Kidney epithelial cell (primary cell): ENCODE results near the gene ETS1. TPM values are rescaled to one million over a fixed set of nuclear protein-coding genes. Genes with fewer than 3 reads are reported as not detected.

Source experiments
- DNase-seq: peaks from one replicate; pipeline ENCODE4 v3.0.0-alpha.2; 2010; ENCODE audit warnings: low read depth
- H3K27me3 ChIP-seq: 2 replicates; pipeline ENCODE4 v1.6.0; 2011; ENCODE audit warnings: low read length; ENCODE audit not compliant: control insufficient read depth, insufficient read depth
- H3K36me3 ChIP-seq: 2 replicates; pipeline ENCODE4 v1.5.1; 2011; ENCODE audit warnings: low read length; ENCODE audit not compliant: control insufficient read depth, insufficient read depth
- H3K4me3 ChIP-seq: 2 replicates; pipeline ENCODE4 v1.5.1; 2011; ENCODE audit warnings: low read depth, mild to moderate bottlenecking, control low read depth, low read length
- total RNA-seq: library from RNA; depleted of rRNA; stranded (reverse); fragments of >200 nt; gene quantifications from 2 replicates; pipeline ENCODE4 v1.2.3, GENCODE V29; 2015
- TF ChIP-seq, protein P1 (sequence below): IDR thresholded peaks from 2 replicates; pipeline ENCODE4 v1.5.1; 2011; ENCODE audit warnings: mild to moderate bottlenecking, moderate library complexity, low read length, control low read depth, inconsistent platforms; ENCODE audit not compliant: insufficient read depth, poor library complexity, severe bottlenecking

The ETS1 gene
- total RNA-seq, 1 donor from 2014 or later = 224 TPM

DNA sequence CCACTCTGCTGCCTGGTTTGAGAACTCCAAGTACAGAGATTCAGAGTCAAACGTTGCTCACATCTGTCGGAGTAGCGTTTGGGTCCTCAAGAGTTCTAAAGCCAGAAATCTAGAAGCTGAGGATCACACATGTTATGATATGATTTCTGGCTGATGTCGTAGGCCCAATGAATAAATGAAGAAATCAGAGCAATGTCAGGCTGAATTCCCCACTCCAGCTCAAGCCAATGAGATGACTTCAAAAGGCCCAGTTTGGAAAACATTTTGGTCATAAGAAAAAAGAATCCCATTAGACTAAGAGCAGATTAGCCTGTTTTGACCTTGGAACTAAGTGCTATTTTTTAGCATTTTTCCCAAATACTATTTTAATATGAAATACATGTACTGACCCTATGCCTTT lies 106.7 kb downstream of the ETS1 start:
- Histone ChIP-seq H3K27me3 (no peaks in the 10 kb centered on the region), H3K36me3 (peaks cover 1% of the 10 kb centered on the region), H3K4me3 (no peak overlapping the region)
- TF ChIP-seq, protein P1, sequence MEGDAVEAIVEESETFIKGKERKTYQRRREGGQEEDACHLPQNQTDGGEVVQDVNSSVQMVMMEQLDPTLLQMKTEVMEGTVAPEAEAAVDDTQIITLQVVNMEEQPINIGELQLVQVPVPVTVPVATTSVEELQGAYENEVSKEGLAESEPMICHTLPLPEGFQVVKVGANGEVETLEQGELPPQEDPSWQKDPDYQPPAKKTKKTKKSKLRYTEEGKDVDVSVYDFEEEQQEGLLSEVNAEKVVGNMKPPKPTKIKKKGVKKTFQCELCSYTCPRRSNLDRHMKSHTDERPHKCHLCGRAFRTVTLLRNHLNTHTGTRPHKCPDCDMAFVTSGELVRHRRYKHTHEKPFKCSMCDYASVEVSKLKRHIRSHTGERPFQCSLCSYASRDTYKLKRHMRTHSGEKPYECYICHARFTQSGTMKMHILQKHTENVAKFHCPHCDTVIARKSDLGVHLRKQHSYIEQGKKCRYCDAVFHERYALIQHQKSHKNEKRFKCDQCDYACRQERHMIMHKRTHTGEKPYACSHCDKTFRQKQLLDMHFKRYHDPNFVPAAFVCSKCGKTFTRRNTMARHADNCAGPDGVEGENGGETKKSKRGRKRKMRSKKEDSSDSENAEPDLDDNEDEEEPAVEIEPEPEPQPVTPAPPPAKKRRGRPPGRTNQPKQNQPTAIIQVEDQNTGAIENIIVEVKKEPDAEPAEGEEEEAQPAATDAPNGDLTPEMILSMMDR = no peak
- DNase-seq = no peak

DNA sequence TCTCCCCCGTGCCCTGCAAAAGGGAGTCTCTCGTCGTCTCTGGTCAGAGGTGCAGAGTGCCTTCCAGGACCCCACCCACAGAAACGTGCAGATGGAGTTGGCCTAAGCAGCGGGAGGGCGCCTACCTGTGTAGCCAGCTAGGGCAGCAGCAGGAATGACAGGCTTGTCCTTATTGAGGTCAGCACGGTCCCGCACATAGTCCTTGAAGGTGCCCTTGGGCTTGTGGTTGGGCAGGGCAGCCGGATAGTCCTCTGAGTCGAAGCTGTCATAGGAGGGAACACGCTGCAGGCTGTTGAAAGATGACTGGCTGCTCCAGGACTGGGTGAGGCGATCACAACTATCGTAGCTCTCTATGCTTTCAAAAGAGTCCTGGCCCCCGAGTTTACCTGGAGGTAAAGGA lies 107.3 kb downstream of the ETS1 start:
- Histone ChIP-seq H3K4me3 (no peak overlapping the region), H3K36me3 (peaks cover 1% of the 10 kb centered on the region), H3K27me3 (no peaks in the 10 kb centered on the region)
- DNase-seq = no peak
- TF ChIP-seq, protein P1 = no peak

DNA sequence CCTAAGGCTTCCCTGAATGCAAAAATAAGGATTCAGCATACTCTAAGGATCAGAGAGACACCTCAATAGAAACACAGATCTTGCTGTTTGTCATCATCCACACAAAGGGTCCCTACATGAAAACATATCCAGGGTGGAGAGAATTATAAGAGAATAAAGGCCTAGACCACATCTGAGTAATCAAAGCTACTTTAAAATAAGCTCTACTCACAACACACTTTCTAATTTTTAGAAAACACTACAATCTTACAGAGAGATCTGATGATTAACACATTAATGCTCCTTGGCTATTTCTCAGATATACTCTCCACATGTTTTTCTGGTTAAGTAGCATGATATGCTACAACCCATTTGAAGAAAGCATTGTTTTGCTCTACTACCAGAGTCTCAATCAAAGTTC lies 108.2 kb downstream of the ETS1 start:
- Histone ChIP-seq H3K36me3 (peaks cover 1% of the 10 kb centered on the region), H3K27me3 (no peaks in the 10 kb centered on the region), H3K4me3 (no peak overlapping the region)
- no peak for DNase-seq
- TF ChIP-seq, protein P1 = no peak

DNA sequence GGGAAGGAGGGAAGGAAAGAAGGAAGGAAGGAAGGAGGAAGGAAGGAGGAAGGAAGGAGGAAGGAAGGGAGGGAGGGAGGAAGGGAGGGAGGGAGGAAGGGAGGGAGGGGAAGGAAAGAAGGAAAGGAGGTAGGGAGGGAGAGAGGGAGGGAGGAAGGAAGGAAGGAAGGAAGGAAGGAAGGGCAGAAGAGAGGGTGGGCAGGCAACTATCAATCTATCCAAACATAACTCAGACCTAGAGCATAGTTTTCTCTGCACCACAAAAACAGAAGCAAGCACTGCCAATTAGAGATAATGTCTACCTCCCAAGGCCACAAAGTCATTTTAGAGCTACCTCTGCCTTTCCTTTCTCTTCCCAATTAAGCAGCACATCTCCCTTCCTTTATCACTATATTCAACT lies 109.1 kb downstream of the ETS1 start:
- Histone ChIP-seq H3K36me3 (peaks cover 1% of the 10 kb centered on the region), H3K4me3 (no peak overlapping the region), H3K27me3 (no peaks in the 10 kb centered on the region)
- DNase-seq = no peak
- TF ChIP-seq, protein P1 = no peak

DNA sequence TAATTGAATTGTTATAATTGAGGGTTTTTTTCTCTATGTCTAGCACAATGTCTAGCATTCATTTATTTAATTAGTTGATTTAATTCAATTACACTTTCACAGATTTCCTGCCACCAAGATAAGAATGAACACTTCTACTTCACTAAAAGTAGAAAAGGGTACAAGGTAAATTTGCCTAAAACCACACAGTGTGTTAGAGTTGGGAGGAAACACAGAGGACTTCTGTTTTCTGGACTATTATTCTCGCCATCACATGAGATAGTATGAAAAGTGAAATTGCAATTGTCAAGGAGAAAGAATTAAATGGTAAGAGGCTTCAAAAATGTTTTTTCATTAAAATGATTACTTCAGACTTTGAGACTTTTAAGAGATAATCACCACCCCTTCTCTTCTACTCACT lies 109.5 kb downstream of the ETS1 start:
- Histone ChIP-seq H3K4me3 (no peak overlapping the region), H3K36me3 (peaks cover 1% of the 10 kb centered on the region), H3K27me3 (no peaks in the 10 kb centered on the region)
- TF ChIP-seq, protein P1 = no peak
- DNase-seq = no peak

DNA sequence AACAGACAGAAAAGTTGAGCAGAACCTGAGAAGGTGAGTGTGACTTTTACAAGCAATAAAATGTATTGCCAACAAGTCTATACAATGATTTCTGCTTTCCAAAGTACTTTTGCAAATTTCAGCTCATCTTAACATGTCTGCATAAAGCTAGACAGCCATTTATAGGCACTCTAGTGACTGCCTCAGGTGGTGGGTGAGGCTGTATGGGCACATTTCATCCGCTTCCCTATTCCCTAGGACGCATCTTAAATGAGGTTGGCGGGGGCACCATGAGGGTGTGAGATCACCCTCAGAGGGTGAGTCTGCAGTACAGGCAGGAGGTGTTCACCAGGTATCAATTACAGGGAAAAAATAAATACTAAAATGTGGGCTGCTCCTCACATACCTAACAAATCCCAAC lies 110.1 kb downstream of the ETS1 start:
- DNase-seq = no peak
- H3K27me3 ChIP-seq = no peaks in the 10 kb centered on the region
- no peak overlapping the region for H3K4me3 ChIP-seq
- peaks cover 3% of the 10 kb centered on the region for H3K36me3 ChIP-seq
- TF ChIP-seq, protein P1 = no peak
